Posterior vena cava (tissue), 2 donors: ENCODE measurements around the gene AJM1. TPM values are rescaled to one million over a fixed set of nuclear protein-coding genes. Genes with fewer than 3 reads are reported as not detected.
"Not testable (repeated sequence)": the region's sequence is repeated elsewhere in the genome, so short reads cannot be mapped to it uniquely, and the experiment has no call there.

ENCODE experiments used
- DNase-seq: peaks from one replicate; pipeline ENCODE4 v3.0.0-alpha.2; 2020; ENCODE audit warnings: low spot score
- intact Hi-C, 2 donors: fragments of 100-400 bp; cut with DNase I; formaldehyde crosslinking; loops; one replicate each; pipeline versions ENCODE4 v1.14.1 to v1.14.2; 2022 to 2023
- total RNA-seq, 2 donors: library from RNA; stranded (reverse); fragmentation: NEBNext Ultra II Directional; extraction: Animal tissue kit (Norgen Biotek cat#: 25700); gene quantifications; one replicate each; pipeline ENCODE4 v1.2.1, GENCODE V29; 2021
- donor health status: DM: yes; HTN: yes; CAD: no.
- donor health status: DM: yes; HTN: yes; CAD: no.

The AJM1 gene
- total RNA-seq, 2 donors from 2014 or later: 4.7 to 5.9 TPM

DNA sequence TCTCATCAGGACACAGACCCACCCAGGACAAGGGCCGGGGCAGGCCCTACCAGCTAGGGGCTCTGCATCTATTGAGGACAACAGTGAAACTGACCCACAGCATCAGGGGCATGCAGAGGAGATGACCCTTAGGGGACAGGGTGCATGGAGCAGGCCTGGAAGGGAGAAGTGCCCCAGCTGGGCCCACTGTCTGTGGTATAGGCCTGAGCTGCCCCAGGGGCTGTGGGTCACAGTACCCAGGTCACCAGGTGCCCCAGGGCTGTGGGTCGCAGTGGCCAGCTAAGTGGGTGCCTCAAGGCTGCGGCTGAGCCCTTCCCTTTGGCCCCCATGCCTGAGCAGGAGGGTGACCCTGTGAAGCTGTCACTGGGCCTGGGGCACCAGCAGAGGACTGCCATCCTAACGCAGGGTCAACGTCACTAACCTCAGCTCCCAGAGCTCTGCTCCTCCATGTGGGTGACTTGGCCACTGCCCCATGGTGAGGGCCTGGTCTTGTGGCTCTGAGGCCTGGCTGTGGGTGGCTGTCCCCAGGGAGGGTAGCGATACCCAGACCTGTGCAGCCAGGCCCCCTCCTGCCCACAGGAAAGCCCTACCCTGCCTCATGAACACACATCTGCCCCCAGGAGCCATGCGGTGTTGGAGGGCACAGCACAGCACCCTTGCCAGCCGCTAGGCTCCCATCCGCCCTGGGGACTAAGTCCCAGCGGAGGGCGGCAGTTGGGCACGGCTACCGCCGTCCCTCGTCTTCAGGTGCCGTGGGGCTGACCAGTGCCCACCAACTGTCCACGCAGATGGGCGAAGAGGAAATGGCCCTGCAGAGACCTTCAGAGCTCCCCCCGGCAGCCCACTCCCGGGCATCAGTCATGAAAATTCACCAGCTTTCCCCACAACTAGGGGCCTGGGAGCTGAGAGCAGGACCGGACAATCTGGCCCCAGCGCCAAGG is 18.9 kb downstream of the AJM1 start:
- no peak for DNase-seq
- intact Hi-C loops: loop anchor here in 1 of 2 donors (5.0 kb wide), 1 partner anchor 466 kb away; no protein-coding TSS in a partner anchor

GRCh38 chr9:136861874-136862457 is 19.7 kb downstream of the AJM1 start:
- intact Hi-C loops: loop anchor here in 1 of 2 donors (5.0 kb wide), 1 partner anchor 465 kb away; no protein-coding TSS in a partner anchor
- DNase-seq: no peak

- intact Hi-C loops: loop anchor here in 1 of 2 donors (5.0 kb wide), 1 partner anchor 464 kb away; no protein-coding TSS in a partner anchor
- no peak for DNase-seq
Measured at GRCh38 chr9:136862849-136863622, 20.8 kb downstream of the AJM1 start.

DNA sequence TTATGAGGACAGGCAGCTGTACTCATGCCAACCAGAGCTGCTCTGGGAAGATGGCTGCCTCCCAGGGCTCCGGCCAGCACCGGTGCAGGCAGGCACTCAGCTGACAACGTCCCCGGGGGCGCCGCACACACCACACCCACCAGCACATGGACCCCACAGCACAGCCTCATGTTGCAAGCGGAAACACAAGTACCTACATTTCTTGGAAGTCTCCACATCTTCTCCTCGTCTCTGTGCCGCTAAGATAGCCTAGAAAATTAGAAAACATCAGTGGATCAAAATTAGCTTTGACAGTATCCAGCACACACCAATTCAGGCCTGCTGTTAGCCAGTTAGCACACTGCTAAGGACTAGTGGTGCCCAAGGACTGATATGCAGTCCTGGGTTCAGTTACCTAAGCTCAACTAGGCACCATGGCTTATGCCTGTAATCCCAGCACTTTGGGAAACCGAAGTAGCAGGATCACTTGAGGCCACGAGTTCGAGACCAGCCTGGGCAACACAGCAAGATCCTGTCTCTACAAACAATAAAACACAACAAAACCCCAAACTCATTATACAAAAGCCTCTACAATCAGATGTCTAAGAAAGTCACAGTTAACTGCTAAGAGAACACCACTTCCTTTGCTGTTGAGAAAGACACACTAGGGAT is 21.5 kb downstream of the AJM1 start:
- DNase-seq: no peak
- intact Hi-C loops: loop anchor here in 1 of 2 donors (5.0 kb wide), 1 partner anchor 464 kb away; no protein-coding TSS in a partner anchor

DNA sequence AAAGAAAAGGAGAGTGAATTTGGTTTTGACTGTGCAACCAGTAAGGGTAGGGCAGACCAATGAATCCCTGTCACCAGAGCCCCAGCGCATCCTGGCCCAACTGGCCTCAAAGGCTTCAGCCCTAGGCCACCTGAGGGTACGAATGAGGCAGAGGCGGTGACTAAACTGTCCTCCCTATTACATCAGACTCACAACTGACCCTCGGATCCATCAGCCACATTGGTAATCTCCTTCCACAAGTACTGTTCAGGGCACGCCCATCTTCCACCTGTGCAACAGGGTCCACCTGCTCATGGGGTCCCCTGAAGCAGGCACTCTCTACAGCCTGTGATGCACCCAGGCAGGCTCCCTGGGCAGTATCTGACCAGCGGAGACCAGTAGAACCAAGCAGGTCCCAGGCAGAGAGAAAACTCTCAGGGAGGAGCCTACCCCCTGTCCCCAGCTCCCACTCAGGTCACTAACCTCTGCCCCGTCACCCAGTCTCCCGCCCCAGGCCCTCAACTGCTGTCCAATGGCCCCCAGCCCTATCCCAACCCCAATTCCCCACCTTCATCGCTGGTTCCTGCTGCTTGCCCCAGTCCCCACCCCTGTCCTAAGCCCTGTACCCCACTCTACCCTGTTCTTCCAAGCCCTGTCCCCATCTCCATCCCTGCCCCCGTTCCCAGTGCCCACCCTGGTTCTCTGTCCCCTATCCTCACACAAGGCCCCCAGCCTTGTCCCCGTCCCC is 22.9 kb downstream of the AJM1 start:
- intact Hi-C loops: no loop called here
- DNase-seq: no peak

GRCh38 chr9:136865768-136866103 is 23.5 kb downstream of the AJM1 start:
- DNase-seq: no peak
- intact Hi-C loops: no loop called here

- intact Hi-C loops, DNase-seq: not testable (repeated sequence)
Measured at GRCh38 chr9:136866898-136867421, 24.7 kb downstream of the AJM1 start.

GRCh38 chr9:136867480-136867879 is 25.2 kb downstream of the AJM1 start:
- intact Hi-C loops: no loop called here
- DNase-seq: no peak

DNA sequence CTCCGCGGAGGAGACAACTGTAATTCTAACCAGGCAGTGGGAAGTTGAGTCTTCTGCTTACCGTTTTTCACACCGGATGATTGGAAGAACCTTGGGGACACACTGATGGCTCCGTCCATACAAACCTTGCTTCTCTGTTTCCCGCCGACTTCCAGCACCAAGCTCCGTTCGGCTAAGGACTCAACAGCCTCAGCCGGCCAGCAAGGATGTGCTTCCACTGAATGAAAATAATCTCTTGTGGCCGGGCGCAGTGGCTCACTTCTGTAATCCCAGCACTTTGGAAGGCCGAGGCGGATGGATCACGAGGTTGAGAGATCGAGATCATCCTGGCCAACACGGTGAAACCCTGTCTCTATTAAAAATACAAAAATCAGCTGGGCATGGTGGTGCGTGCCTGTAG is 25.6 kb downstream of the AJM1 start:
- no peak for DNase-seq
- intact Hi-C loops: no loop called here

DNA sequence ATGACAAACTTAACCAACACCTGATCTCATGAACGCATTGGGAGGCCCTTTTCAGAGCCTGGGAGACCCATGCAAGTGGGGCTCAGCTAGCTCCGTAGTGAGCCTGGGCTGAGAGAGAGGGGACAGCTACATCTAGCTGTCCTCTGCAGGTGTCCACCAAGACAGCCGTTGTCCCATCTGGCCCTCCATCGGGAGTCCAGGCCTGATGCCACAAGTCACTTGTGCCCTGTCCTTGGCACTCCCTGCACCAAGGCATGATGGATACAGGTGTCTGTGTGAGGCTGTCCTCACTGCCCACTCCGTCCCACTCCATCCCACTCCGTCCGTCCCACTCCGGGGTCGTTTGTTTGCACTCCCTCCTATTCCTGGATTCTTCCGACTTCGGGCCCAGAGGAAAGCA is 26.4 kb downstream of the AJM1 start:
- no peak for DNase-seq
- intact Hi-C loops: no loop called here

- DNase-seq, intact Hi-C loops: not testable (repeated sequence)
Measured at GRCh38 chr9:136869611-136870010, 27.3 kb downstream of the AJM1 start.

GRCh38 chr9:136875155-136875554 is 32.9 kb downstream of the AJM1 start:
- intact Hi-C loops: no loop called here
- DNase-seq: no peak

DNA sequence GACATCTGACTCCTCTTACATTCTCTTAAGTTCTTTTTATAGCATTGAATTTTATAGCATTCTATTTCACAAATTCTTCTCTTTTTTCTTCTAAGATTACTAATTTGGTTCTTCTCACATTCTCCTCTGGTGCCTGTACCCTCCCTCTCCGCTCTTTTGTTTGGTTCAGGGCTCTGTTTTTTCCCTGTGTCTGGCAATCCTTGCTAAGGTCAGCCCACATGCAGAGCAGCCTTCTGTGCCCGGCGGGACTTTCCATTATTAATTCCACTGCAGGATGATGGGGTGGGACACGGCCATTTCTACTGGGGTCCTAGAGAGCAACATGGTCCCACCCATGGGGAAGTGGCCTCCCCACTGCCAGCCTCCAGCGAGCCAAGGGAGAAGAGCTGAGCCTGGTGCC is 34.2 kb downstream of the AJM1 start:
- no peak for DNase-seq
- intact Hi-C loops: no loop called here

DNA sequence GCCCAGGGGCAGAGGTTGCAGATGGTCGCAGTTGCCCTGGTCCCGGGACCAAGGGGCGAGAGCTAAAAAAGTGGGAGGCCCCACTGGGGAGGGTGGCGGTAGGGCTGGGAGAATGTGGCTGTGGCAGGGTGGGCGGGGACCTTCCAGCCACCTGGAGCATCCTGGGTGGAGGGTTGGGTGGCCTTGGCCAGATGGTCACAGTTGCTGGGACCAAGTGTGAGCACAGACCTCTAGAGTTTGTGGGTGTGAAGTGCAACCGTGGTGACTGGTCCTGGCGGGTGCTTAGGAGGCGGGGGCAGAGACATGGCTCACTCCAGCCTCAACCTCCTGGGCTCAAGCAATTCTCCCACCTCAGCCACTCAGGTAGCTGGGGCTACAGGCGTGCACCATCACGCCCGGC is 38.4 kb downstream of the AJM1 start:
- intact Hi-C loops: no loop called here
- no peak for DNase-seq

DNA sequence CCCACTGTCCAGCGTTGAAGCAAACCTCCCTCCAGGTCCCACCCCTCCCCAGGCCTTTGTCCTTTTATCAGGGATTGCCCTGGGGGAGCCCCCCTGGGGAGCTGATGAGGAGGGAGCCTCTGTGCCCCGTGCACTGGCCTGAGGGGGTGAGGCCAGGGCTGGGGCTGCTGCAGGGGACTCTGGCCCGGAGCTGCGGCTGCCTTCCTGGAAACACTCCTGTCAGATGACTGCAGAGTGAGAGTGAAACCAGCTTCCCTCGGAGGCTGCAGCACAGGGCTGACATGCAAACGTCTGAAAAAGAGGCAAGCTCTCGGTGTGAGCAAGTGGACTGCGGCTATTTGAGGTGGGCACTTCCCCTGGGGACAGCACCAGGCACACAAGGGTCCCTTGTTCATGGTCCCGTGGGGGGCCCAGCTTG is 39.4 kb downstream of the AJM1 start:
- DNase-seq: no peak
- intact Hi-C loops: no loop called here

GRCh38 chr9:136882109-136882946 is 40.0 kb downstream of the AJM1 start:
- DNase-seq: peak; percentile 90
- intact Hi-C loops: no loop called here

DNA sequence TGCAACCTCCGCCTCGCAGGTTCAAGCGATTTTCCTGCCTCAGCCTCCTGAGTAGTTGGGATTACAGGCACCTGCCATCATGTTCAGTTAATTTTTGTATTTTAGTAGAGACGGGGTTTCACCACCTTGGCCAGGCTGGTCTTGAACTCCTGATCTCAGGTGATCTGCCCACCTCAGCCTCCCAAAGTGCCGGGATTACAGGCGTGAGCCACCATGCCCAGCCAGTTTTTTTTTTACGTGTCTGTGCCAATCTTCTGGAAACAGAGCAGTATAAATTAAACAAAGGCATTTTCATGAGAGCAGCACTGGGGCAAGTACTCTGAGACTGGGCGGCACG is 40.6 kb downstream of the AJM1 start:
- intact Hi-C loops, DNase-seq: not testable (repeated sequence)

GRCh38 chr9:136883670-136884069 is 41.4 kb downstream of the AJM1 start:
- DNase-seq, intact Hi-C loops: not testable (repeated sequence)
